T-helper 1 cell (primary cell): ENCODE results near the gene CENPT.
A peak's percentile ranks its signal among the peaks of the same experiment; 100 is the strongest.

Experiments
- DNase-seq, 5 donors: peaks; one replicate each; pipeline ENCODE4 v3.0.0-alpha.2; 2012 to 2020
- total RNA-seq, 4 donors: gene quantifications; one replicate each; lab custom pipeline; 2026; lab: John Stamatoyannopoulos, UW

Gene CENPT
- total RNA-seq = 60.5 to 107 (median 85.3) reads per million in 4 donors

- DNase-seq = no peak
These were observed at the start of gene CENPT for GRCh38 chr16:67847064-67847861. Gene CENPT (minus strand): TSS chr16:67847693. CDS start chr16:67833859, 13,834 bp downstream.

DNA sequence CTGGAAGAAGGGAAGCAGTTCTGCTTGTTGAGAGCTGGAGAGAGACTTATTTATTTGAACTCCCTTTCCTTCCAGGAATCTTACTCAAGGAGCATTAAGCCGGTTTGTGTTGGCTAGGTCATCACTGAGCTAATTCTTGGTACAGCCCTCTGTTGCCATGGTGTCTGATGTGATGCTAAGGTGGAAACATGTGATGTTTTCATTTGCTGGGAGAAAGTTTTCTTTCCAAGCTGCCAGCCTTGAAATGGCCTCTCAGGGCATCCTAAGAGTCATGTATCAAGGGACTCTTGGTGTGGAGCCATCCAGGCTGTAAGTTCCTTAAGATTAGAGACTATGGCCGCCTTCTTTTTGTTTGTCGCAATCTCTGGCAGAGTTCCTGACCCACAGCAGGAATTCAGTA is 49.7 kb upstream of the CENPT start:
- DNase-seq = no peak

- no peak for DNase-seq
These were observed 46.4 kb upstream of the CENPT start for GRCh38 chr16:67893743-67894399.

DNA sequence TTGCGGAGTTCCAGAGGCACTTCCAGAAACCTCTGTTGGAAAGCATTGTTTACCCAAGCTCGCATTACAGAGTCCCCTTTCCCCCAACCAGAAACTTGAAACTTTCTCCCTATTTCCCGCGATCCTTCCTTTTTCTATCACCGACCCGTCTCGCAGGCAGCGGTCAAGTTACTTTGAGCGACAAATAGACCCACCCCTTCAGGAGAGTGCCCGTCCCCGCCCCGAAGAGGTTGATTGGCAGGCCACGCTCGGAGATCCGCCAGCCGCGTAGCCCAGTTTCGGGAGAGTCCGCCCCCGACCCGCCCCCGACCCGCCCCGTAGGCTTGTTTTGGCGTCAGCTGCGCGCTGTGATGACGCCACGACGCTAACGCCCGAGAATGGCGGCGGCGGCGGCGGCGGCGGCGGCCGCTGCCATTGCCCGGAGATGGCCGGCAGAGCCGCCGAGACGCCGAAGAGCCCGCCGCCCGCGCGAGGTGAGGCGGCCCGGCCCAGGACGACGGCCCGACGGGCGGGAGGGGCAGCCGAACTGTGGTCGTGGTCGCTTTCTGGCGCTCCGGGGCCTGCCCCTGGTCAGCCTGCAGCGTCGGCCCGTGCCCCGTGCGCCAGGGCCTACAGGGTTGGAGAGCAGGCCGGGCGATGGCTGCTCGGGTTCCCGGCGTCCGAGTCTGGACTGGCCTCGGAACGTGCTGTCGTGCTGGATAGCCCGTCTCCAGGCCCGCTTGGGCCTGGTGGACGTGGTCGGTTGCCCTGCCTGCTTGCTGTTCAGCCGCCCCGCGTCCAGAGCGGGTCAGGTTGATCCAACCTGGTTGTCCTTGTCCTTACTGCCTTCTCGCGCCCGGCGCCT is 45.6 kb upstream of the CENPT start, which contains the start of gene PSKH1:
PSKH1 (plus strand) TSS at position 356 of the 844 bp plus-strand sequence. CDS start 15,496 bp downstream, outside the sequence.
- peak; percentile 89 to 95 (median 92) for DNase-seq

DNA sequence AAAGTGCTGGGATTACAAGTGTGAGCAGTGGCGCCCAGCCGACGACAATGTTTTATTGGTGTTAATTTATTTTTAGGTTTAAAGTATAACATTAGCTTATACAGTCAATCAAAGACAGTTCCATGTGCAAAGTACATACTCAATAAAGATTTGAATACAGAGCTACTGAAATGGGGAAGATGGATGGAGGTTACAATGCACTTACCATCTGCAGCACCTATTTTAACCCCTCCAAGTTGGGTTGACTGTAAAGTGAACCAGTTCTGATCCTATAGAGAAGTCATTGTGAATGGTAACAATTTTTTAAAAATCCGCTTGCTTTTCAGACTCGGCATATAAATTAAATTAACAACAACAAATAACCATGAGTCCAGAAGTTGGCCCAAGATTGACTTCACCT is 44.9 kb upstream of the CENPT start:
- no peak for DNase-seq

- DNase-seq = no peak
These were observed 40.8 kb upstream of the CENPT start for GRCh38 chr16:67888331-67888730.

GRCh38 chr16:67886387-67886786 is 38.9 kb upstream of the CENPT start:
- DNase-seq = no peak

DNA sequence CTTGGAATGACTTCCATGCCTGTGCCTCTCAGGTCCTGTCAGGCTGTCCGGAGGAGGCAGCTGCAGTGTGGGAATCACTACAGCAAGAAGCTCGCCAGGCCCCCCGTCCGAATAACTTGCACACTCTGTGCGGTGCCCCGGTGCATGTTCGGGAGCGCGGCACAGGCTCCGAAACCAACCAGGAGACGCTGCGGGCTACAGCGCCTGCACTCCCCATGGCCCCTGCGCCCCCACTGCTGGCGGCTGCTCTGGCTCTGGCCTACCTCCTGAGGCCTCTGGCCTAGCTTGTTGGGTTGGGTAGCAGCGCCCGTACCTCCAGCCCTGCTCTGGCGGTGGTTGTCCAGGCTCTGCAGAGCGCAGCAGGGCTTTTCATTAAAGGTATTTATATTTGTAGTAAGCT is 38.5 kb upstream of the CENPT start:
- DNase-seq = no peak

DNA sequence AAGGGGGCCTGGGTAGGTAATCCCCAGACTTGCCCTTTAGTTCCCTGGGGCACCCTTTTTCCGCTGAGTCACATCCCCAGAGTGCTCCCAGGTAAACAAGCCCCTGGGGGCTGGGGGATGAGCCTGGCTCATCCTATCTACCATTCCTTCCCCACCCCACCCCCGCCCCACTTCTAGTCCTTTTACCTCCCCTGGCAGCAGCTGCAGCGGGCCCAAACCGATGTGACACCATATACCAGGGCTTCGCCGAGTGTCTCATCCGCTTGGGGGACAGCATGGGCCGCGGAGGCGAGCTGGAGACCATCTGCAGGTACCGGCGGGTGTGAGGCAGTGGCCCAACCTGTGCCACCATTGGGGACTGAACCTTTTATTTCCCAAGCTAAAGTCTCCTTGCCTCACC is 38.1 kb upstream of the CENPT start:
- no peak for DNase-seq

DNA sequence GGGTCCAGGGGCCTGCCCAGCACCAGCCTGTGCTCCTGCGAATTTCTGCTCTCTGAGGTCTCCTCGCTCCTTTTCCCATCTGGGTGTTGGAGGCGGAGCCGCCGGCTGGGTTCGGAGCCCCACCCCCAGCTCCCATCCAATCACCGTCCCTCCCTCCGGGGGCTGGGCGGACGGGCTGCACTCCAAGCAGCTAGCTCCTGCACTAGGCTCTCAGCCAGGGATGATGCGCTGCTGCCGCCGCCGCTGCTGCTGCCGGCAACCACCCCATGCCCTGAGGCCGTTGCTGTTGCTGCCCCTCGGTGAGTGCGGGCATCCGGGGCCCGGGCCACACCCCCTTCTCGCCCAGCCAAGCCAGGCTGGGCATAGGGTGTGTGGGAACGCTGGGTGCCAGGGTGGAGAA is 37.2 kb upstream of the CENPT start, which contains the start of gene NRN1L:
NRN1L (plus strand) TSS at position 202 of the 400 bp plus-strand sequence; CDS start at position 221, 19 bp downstream.
- DNase-seq = no peak

DNA sequence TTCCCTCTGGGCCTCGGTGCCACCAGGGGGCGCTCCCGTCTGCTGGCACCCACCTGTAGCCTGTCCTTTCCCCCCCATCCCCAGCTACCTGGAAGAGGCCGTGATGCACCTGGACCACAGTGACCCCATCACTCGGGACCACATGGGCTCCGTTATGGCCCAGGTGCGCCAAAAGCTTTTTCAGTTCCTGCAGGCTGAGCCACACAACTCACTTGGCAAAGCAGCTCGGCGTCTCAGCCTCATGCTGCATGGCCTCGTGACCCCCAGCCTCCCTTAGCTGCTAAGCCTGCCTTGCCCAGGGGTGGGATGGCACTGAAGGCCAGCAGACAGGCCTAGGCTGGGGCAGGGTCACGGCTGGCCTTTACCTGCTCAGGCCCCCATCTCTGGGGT is 36.4 kb upstream of the CENPT start:
- DNase-seq = peak; percentile 49 to 69 (median 62)

DNA sequence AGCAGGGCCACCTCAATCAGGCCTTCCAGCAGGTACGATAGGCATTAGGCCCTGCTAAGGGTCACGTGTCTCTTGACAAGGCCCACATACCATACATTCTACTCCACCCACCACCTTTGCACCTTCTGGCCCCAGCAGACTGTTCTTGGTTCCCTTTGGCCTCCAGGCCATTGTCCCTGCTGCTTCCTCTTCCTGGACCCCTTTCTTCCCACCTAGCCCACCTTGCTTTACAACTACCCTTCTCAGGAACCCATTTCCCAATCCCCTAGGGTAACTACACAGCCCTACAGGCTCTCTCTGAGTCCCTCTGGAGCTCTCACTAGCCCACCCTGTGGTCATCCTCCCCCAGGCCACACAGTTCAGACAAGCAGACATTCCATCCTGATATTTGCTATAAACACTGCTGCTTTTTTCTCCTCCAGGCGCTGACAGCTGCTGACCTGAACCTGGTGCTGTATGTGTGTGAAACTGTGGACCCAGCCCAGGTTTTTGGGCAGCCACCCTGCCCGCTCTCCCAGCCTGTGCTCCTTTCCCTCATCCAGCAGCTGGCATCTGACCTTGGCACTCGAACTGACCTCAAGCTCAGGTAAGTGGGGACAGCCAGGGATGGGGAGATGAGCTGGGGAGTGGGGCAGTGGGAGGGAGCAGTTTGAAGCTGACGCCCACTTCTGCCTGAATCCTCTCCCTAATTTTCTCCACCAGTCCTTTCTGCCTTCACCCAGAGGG is 35.8 kb upstream of the CENPT start:
- DNase-seq = no peak

GRCh38 chr16:67882374-67883145 is 35.1 kb upstream of the CENPT start:
- no peak for DNase-seq

GRCh38 chr16:67881621-67882161 is 34.2 kb upstream of the CENPT start:
- no peak for DNase-seq

- no peak for DNase-seq
These were observed 33.1 kb upstream of the CENPT start for GRCh38 chr16:67880584-67880983.

DNA sequence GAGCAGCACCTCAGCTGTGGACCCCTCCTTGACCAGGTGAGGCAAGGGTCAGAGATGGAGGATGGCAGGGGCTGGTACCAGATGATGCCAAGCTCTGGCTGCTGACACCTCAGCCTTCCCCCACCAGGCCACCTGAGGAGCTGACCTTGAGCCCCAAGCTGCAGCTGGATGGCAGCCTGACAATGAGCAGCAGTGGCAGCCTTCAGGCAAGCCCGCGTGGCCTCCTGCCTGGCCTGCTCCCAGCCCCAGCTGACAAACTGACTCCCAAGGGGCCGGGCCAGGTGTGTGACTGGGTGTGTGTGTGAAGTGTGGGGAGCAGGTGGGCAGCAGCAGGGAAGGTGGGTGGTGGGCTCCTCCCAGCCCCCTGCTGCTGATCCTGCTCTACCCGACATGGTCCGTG is 32.4 kb upstream of the CENPT start:
- DNase-seq = no peak

DNA sequence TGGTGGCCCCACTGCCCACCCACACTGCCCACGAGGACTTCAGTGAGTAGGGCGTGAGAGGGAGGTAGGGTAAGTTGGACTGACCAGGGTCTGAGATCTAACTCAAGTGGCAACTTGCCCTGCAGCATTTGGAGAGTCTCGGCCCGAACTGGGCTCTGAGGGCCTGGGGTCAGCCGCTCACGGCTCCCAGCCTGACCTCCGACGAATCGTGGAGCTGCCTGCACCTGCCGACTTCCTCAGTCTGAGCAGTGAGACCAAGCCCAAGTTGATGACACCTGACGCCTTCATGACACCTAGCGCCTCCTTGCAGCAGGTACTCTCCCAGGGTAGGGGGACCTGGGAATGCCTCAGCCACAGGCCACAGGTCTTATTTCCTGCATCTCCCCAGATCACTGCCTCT is 32.0 kb upstream of the CENPT start:
- DNase-seq = no peak

- no peak for DNase-seq
These were observed 31.4 kb upstream of the CENPT start for GRCh38 chr16:67878846-67879245.

DNA sequence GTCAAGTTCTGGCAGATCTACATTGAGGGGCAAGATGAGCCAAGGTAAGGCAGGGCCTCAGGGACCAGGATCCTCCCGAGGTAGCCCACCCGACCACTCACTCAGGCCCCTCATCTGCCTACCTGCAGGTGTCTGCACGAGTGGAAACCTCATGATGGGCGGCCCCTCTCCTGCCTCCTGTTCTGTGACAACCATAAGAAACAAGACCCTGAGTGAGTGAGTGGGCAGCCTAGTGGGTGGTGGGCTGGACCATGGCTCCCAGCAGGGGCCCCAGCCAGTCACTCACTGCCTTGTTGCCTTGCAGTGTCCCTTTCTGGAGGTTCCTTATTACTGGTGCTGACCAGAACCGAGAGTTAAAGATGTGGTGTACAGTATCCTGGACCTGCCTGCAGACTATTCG is 30.7 kb upstream of the CENPT start:
- no peak for DNase-seq

- no peak for DNase-seq
These were observed 29.6 kb upstream of the CENPT start for GRCh38 chr16:67877064-67877463.

- no peak for DNase-seq
These were observed 26.9 kb upstream of the CENPT start for GRCh38 chr16:67874372-67874771.
